ENCODE results near the gene SLC38A4.
"Not testable (repeated sequence)": the region's sequence is repeated elsewhere in the genome, so short reads cannot be mapped to it uniquely, and the experiment has no call there.

Gene SLC38A4

DNA sequence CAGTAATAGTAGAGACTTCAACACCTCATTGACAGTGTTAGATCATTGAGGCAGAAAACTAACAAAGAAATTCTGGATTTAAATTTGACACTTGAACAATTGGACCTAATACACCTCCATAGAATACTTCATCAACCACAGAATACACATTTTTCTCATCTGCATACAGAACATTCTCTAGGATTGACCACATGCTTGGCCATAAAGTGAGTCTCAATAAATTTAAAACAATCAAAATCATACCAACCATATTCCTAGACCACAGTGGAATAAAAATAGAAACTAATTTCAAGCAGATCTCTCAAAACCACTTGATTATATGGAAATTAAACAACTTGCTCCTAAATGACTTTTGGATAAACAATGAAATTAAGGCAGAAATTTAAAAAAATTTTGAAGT, 82.3 kb downstream of the SLC38A4 start:
- Histone ChIP-seq H2AFZ (ENCODE audit: low read length) (no peak overlapping the region), H3K79me2 (ENCODE audit: low read length) (no peaks in the 10 kb centered on the region), H3K4me2 (ENCODE audit: low read depth, low read length) (no peak overlapping the region), H3K9me2 (replicated peaks; ENCODE audit: insufficient read depth, low read length) (no peaks in the 10 kb centered on the region), H3K27me3 (replicated peaks; ENCODE audit: insufficient read depth, low read length) (no peaks in the 10 kb centered on the region), H3K36me3 (replicated peaks; ENCODE audit: insufficient read depth, low read length) (no peaks in the 10 kb centered on the region), H3K4me3 (ENCODE audit: low read length) (no peak overlapping the region), H3K9me3 (replicated peaks; ENCODE audit: insufficient read depth, low read length) (no peaks in the 10 kb centered on the region), H4K20me1 (ENCODE audit: insufficient read depth, low read length) (no peaks in the 10 kb centered on the region), H3K4me1 (ENCODE audit: low read length) (no peaks in the 10 kb centered on the region), H3K9ac (ENCODE audit: low read length) (no peak overlapping the region), H3K27ac (ENCODE audit: low read length) (no peak overlapping the region), H3F3A (ENCODE audit: insufficient read depth, low read length) (no peaks in the 10 kb centered on the region)
- no peak for DNase-seq
- TF ChIP-seq EZH2 (optimal IDR thresholded peaks at IDR 0.05; ENCODE audit: low read depth, low read length), result no peak
- no peak for TF ChIP-seq EZH2phosphoT487 (IDR thresholded peaks at IDR 0.05; ENCODE audit: low read length)
- TF ChIP-seq, protein P1, sequence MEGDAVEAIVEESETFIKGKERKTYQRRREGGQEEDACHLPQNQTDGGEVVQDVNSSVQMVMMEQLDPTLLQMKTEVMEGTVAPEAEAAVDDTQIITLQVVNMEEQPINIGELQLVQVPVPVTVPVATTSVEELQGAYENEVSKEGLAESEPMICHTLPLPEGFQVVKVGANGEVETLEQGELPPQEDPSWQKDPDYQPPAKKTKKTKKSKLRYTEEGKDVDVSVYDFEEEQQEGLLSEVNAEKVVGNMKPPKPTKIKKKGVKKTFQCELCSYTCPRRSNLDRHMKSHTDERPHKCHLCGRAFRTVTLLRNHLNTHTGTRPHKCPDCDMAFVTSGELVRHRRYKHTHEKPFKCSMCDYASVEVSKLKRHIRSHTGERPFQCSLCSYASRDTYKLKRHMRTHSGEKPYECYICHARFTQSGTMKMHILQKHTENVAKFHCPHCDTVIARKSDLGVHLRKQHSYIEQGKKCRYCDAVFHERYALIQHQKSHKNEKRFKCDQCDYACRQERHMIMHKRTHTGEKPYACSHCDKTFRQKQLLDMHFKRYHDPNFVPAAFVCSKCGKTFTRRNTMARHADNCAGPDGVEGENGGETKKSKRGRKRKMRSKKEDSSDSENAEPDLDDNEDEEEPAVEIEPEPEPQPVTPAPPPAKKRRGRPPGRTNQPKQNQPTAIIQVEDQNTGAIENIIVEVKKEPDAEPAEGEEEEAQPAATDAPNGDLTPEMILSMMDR (IDR thresholded peaks at IDR 0.05; ENCODE audit: low read length), result no peak

DNA sequence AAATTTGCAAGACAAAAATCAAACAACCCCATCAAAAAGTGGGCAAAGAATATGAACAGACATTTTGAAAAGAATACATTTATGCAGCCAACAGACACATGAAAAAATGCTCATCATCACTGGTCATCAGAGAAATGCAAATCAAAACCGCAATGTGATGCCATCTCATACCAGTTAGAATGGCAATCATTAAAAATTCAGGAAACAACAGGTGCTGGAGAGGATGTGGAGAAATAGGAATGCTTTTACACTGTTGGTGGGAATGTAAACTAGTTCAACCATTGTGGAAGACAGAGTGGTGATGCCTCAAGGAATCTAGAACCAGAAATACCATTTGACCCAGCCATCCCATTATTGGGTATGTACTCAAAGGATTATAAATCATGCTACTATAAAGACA, 83.5 kb downstream of the SLC38A4 start:
- H3F3A ChIP-seq (ENCODE audit: insufficient read depth, low read length); H3K9me2 ChIP-seq (replicated peaks; ENCODE audit: insufficient read depth, low read length); H3K4me1 ChIP-seq (ENCODE audit: low read length); H3K27me3 ChIP-seq (replicated peaks; ENCODE audit: insufficient read depth, low read length); H3K4me3 ChIP-seq (ENCODE audit: low read length); H3K27ac ChIP-seq (ENCODE audit: low read length); H4K20me1 ChIP-seq (ENCODE audit: insufficient read depth, low read length); H3K9me3 ChIP-seq (replicated peaks; ENCODE audit: insufficient read depth, low read length); H2AFZ ChIP-seq (ENCODE audit: low read length); H3K79me2 ChIP-seq (ENCODE audit: low read length); H3K9ac ChIP-seq (ENCODE audit: low read length); DNase-seq; H3K36me3 ChIP-seq (replicated peaks; ENCODE audit: insufficient read depth, low read length); H3K4me2 ChIP-seq (ENCODE audit: low read depth, low read length): not testable (repeated sequence)

DNA sequence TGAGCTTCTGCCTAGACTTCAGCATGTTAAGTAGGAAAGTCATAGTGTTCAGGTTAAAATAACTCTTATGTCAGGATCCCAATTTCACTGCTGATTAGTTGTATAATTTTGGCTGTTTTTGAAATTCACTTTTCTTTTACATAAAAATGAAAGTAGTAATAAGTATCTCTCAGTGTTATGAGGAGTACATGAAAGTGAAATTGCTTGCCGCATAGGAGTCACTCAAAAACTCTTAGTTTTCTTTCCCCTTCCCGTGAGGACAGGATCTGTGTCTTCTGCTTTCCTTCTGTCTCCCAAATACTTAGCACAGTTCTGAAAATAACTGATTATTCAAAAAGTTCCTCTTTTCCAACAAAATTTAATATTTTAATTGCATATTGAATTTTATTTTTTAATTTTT, 100.5 kb downstream of the SLC38A4 start:
- no peak overlapping the region for H3K27ac ChIP-seq (ENCODE audit: low read length)
- no peaks in the 10 kb centered on the region for H3K27me3 ChIP-seq (replicated peaks; ENCODE audit: insufficient read depth, low read length)
- no peaks in the 10 kb centered on the region for H3K4me1 ChIP-seq (ENCODE audit: low read length)
- H3K79me2 ChIP-seq (ENCODE audit: low read length), result no peaks in the 10 kb centered on the region
- no peak overlapping the region for H2AFZ ChIP-seq (ENCODE audit: low read length)
- no peak overlapping the region for H3K4me2 ChIP-seq (ENCODE audit: low read depth, low read length)
- H3K36me3 ChIP-seq (replicated peaks; ENCODE audit: insufficient read depth, low read length), result no peaks in the 10 kb centered on the region
- no peaks in the 10 kb centered on the region for H3K9me3 ChIP-seq (replicated peaks; ENCODE audit: insufficient read depth, low read length)
- H4K20me1 ChIP-seq (ENCODE audit: insufficient read depth, low read length), result no peaks in the 10 kb centered on the region
- no peaks in the 10 kb centered on the region for H3F3A ChIP-seq (ENCODE audit: insufficient read depth, low read length)
- no peaks in the 10 kb centered on the region for H3K9me2 ChIP-seq (replicated peaks; ENCODE audit: insufficient read depth, low read length)
- TF ChIP-seq EZH2 (optimal IDR thresholded peaks at IDR 0.05; ENCODE audit: low read depth, low read length), result no peak
- no peak for TF ChIP-seq EZH2phosphoT487 (IDR thresholded peaks at IDR 0.05; ENCODE audit: low read length)
- TF ChIP-seq, protein P1 (IDR thresholded peaks at IDR 0.05; ENCODE audit: low read length), result no peak
- H3K4me3 ChIP-seq (ENCODE audit: low read length), result no peak overlapping the region
- H3K9ac ChIP-seq (ENCODE audit: low read length), result no peak overlapping the region
- no peak for DNase-seq

DNA sequence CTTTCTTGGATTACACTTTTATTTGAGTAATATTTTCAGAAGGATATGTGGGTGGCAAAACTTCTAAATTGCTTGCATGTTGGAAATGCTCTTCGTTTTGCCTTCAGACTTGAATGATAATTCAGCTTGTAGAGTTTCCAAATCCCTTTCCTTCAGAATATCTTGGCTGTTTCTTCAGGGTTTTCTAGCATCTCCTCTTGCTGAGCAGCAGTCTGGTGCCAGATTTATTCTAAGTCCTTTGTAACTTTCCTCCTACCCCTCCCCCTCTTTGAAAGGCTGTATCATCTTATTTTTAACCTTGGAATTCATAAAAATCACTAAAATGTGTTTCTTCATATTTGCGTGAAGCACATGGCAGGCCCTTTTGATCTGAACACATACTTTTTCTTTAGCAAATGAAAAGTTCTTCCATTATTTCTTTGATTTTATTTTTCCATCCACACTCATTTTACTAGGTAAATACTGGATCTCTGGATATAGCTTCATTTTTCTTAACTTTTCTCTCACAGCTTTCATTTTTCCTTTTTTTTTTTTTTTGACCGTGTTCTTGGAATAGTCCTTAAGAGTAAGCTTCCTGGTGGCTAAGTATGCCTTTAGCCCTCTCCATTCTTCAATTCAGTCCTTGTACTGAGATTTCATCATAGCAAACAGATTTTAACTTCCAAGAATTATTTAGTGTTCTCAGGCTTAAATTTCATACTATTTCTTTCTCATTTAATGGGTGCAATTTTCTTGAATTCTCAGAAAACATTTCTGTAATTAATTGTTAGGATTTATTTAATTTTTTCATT, 102.0 kb downstream of the SLC38A4 start:
- H3K79me2 ChIP-seq (ENCODE audit: low read length), result no peaks in the 10 kb centered on the region
- no peaks in the 10 kb centered on the region for H3K4me1 ChIP-seq (ENCODE audit: low read length)
- H2AFZ ChIP-seq (ENCODE audit: low read length), result no peak overlapping the region
- H3K9me2 ChIP-seq (replicated peaks; ENCODE audit: insufficient read depth, low read length), result no peaks in the 10 kb centered on the region
- H3K9me3 ChIP-seq (replicated peaks; ENCODE audit: insufficient read depth, low read length), result no peaks in the 10 kb centered on the region
- no peaks in the 10 kb centered on the region for H3F3A ChIP-seq (ENCODE audit: insufficient read depth, low read length)
- H4K20me1 ChIP-seq (ENCODE audit: insufficient read depth, low read length), result no peaks in the 10 kb centered on the region
- no peak overlapping the region for H3K4me3 ChIP-seq (ENCODE audit: low read length)
- H3K27ac ChIP-seq (ENCODE audit: low read length), result no peak overlapping the region
- no peak for DNase-seq
- no peaks in the 10 kb centered on the region for H3K36me3 ChIP-seq (replicated peaks; ENCODE audit: insufficient read depth, low read length)
- TF ChIP-seq EZH2phosphoT487 (IDR thresholded peaks at IDR 0.05; ENCODE audit: low read length) (no peak), EZH2 (optimal IDR thresholded peaks at IDR 0.05; ENCODE audit: low read depth, low read length) (no peak)
- TF ChIP-seq, protein P1 (IDR thresholded peaks at IDR 0.05; ENCODE audit: low read length), result no peak
- no peak overlapping the region for H3K4me2 ChIP-seq (ENCODE audit: low read depth, low read length)
- no peak overlapping the region for H3K9ac ChIP-seq (ENCODE audit: low read length)
- no peaks in the 10 kb centered on the region for H3K27me3 ChIP-seq (replicated peaks; ENCODE audit: insufficient read depth, low read length)
